GM12874 (cell line): ENCODE results near the gene MCFD2.
A peak's percentile ranks its signal among the peaks of the same experiment; 100 is the strongest.

Experiments used
- CTCF ChIP-seq: IDR thresholded peaks from 2 replicates; pipeline ENCODE4 v1.5.1; 2011; ENCODE audit warnings: low read depth, mild to moderate bottlenecking, control low read depth, low read length, moderate library complexity; ENCODE audit not compliant: insufficient read depth

The MCFD2 gene

GRCh38 chr2:46915281-46915810 lies at the start of gene MCFD2:
MCFD2 (minus strand) TSS chr2:46915806; CDS start chr2:46909171, 6,635 bp downstream.
- TF ChIP-seq CTCF, result no peak

DNA sequence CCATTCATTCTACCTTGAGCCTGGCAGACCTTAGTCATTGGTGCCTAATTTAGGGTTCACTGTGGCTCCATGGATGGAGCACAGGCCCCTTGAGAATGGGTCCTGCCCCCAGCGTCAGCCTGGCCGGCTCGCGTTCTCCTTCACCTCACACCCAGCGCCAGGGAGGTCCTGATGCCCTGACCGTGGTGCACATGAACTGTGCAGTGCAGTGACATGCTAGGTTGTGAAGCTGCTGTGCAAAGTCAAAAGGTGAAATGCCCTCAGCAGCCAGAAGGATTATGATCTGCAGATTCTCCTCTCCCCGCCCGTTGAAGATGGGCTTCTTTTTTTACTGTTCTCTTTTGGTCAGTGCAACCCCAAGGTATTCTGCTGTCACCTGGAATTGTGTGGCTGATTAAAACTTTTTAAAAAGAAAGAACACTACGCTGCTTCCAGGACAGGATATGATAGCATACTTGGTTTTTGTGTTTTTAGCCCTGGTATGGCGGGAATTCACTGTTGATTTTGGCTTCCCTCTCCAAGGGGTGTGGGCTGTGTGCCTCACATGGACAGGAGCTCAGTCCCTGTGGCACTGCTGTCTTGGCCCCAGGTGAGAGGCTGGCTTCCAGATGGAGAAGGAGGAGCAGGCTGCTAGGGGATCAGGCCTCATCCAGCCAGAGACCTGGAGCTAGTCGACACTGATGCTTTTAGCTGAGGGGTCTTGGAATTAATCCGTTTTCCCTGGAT lies 49.4 kb upstream of the MCFD2 start:
- TF ChIP-seq CTCF, result no peak

- no peak for TF ChIP-seq CTCF
Measured at GRCh38 chr2:46963941-46964673, 48.5 kb upstream of the MCFD2 start.

DNA sequence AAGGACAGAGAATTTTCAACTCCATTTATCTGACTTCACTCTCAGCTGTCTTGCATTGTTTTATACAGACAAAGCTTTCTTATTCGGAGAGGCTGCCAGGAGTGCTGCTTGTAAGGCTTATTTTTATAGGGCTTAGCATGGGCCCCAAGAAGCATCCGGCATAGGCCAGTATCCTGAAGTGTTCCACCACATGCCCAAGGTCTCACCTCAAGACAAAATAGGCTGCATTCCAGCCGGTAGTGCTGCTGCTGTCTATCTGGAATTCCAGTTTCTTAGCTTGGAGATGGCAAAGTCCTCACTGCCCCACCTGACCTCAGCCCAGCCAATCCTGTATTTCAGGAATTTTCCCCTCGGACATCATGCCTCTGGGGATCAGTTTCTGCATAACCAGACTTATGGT lies 47.6 kb upstream of the MCFD2 start:
- no peak for TF ChIP-seq CTCF

DNA sequence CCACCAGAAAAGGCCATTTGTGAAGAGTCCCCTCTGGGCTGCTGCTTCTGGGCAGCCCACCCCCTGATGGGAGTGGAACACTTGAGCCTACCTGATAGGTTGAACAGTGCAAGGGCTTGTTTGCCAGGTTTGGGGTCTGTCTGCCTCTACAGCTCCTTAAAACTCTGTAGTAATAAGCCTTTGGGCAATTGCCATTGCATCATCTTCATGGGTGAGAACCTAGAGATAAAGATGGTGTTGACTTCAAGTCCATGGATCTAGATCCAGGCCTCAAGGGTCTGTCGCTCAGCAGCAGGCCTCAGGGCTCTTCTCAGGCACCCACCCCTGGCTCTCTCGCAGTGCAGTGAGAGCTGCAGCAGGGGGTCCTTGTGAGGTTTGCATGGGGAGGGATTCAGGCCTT lies 47.1 kb upstream of the MCFD2 start:
- TF ChIP-seq CTCF, result no peak

DNA sequence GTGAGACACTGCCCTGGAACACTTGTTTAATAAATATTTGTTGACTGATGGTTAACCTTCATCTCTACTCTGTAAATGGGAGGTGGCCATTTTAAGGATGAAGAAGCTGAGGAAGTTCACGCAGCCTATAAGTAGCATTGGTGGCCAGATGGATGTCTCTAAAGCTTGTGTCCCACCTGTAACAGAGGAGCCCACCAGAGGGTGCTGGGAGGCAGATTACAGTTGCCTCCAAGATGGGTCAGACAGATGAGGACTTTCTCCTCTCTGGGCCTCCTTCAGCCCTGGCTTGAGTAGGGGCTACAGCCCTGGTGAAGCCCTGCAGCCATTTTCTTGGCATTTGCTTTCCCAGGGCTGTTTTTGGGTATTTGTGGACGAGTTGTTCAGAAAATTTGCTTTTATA lies 45.0 kb upstream of the MCFD2 start:
- 0 out of 2 replicates have a peak, but pooled peaks have one; percentile 9 for TF ChIP-seq CTCF

- no peak for TF ChIP-seq CTCF
Measured at GRCh38 chr2:46958431-46959017, 42.9 kb upstream of the MCFD2 start.
